Measurements from ENCODE around the gene RNFT2.
"Not testable (repeated sequence)": the region's sequence is repeated elsewhere in the genome, so short reads cannot be mapped to it uniquely, and the experiment has no call there.

The RNFT2 gene

DNA sequence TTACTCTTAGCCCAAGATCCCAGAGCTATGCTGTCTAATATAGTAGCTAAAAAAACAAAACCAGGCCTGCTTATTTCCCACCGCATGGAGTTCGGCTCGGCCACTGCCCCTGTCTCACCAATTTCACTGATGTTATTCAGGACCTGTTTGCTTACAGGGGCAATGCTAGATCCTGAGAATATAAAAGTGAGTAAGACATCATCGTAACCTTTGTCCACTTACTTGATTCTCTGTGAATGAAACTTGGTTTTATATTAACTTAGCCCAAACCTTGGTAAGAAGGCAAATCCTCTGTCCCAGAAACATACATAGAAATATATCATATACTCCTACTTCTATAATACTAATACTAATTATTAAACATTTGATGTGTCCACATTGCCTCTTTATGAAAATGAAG, 56.6 kb downstream of the RNFT2 start:
- no peak for DNase-seq

DNA sequence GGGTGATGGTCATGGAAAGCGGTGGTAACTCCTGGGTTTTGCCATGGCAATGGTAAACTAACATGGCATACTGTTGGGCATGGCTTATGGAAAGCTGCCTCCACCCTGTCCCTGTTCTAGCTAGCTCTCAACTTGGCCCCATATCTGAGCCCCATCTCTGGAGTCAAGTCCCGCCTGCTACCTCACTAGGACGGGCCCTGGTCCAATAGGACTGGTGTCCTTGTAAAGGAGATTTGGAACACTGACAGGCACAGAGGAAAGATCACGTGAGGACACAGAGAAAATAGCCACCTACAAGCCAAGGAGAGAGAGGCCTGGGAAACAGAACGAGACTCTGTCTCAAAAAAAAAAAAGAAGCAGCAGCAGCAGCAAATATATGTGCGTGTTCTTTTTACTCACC, 59.8 kb downstream of the RNFT2 start:
- DNase-seq: no peak

DNA sequence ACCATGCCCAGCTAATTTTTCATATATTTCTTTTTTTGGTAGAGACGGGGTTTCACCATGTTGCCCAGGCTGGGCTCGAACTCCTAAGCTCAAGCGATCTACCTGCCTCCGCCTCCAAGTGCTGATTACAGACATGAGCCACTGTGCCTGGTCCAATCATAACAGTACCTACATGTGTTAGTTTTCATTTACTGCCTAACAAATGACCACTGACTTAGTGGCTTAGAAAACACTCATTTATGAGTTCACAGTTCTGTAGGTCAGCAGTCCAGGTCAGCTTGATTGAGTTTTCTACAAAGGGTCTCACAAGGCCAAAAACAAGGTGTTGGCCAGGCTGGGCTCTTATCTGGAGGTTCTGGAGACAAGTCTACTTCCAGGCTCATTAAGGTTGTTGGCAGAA, 60.6 kb downstream of the RNFT2 start:
- DNase-seq: no peak

DNA sequence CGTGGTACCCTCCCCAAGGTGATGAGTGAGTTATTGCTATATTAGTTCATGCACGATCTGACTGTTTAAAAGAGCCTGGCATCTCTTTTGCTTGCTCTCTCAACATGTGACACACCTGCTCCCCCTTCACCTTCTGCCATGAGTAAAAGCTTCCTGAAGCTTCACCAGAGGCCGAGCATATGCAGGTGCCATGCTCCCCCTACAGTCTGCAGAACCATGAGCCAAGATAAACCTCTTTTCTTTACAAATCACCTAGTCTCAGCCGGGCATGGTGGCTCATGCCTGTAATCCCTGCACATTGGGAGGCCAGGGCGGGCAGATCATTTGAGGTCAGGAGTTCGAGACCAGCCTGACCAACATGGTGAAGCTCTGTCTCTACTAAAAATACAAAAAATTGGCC, 61.8 kb downstream of the RNFT2 start:
- no peak for DNase-seq

DNA sequence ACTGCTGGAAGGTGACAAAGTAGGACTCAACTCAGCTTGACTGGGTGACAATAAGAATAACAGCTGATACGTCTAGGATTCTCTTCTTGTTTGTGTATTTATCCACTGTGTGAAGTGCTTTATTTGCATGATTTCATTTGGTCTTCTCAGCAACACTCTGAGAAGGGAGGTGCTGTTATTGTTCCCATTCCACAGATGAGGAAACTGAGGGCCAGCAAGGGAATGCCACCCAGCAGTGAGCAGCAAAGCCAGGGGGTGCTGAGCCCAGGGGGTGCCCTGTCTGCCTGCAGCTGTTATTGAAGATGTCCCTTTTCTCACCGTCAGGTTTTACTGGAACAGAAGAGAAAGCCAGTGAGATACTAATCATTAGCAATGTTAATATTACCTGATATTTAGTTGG, 62.8 kb downstream of the RNFT2 start:
- DNase-seq: no peak

DNA sequence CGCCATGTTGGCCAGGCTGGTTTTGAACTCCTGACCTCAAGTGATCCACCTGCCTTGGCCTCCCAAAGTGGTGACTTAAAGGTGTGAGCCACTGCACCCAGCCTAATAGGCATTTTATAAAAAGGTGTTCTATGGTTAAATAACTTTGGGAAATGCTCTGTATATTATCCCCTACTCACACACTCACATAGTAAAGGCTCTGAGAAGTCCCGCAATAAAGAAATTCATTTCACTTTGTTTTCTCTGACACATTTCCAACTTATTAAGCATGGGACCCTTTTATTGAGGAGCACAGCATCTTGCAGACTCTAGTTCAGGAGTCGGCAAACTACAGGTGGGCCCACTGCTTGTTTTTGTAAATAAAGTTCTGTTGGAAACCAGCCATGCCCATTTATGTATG, 63.9 kb downstream of the RNFT2 start:
- DNase-seq: no peak

DNA sequence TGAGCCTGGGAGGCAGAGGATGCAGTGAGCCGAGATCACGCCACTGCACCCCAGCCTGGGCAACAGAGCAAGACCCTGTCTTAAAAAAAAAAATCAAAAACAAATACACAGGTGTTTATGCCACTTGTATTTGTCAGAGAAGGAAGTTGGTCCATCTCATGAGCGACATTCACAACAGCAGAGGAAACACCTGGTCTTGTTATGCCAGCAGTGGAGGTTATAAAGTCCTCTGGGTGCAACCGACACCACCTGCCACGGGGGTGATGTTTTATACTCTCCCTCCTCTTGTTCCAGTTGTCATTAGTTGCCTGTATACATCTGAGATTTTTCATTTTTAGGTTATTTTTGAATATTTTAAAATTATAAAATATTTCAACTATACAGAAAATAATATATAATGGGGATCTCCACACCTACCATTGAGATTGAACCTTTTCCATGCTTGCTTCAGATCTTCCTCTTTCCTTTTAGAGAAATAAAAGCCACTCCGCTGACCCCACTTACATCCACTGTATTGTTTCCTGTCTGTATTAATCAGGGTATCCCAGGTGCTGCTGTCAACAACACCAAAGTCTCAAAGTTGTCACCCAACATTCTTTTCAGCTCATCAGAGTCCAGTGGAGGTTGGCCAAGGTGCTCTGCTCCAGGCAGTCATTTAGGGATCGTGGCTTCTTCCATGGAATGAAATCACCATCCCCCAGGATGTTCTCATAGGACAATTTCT, 65.1 kb downstream of the RNFT2 start:
- no peak for DNase-seq

DNA sequence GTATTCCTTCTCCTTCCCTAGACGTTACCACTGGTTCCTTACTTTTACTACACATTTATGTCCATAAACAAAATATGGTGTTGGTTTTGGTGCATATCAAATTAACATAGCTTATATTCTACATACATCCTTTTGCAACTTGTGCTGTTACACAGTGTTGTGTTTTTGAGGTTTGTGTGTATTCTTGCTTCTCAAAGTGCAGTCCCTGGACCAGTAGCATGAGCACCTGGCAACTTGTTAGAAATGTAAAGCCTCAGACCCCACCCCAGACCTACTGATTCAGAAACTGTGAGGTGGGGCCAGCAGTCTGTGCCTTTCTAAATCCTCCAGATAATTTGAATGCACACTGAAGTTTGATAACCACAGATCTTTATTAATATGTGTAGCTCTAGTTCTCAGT, 65.9 kb downstream of the RNFT2 start:
- DNase-seq: no peak

DNA sequence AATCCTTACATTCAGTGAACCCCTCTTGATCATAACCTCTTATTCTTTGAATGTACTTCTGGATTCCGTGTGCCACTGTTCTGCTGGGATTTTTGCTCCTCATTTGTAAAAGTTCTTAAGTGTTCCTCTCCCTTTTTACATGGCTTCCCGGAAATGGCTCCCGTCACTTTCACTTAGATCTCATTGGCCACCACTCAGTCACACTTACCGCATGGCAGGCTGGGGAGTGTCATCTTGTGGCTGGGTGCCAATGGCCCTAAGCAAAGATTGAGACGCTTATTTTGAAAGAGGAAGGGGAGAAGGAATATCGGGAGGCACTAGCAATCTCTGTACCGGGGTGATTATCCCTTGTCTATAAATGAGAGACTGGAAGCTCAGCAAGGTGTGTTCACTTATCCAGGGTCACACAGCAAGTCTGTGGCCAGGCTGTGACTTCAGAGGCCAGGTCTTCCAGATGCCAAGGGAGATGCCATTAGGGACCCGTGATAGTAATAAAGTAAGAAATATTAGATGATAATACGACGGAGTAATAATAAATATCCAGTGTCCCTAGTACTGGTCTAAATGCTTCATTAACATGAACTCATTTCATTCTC, 68.8 kb downstream of the RNFT2 start:
- no peak for DNase-seq

DNA sequence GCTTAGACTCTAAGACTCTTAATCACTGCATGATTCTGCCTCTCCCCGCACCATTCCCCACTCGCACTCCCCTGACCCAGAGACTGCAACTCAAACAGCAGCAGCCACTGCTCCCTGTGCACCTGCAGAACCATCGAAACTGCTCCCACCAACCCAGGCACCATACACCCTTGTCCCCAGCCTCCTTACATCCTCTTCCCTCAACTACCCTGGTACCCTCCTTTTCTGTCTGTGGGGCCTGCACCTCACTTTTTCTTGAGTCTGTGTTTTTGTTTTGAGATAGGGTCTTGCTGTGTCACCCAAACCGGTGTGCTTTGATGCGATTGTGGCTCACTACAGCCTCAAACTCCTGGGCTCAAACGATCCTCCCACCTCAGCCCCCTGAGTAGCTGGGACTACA, 69.4 kb downstream of the RNFT2 start:
- no peak for DNase-seq

DNA sequence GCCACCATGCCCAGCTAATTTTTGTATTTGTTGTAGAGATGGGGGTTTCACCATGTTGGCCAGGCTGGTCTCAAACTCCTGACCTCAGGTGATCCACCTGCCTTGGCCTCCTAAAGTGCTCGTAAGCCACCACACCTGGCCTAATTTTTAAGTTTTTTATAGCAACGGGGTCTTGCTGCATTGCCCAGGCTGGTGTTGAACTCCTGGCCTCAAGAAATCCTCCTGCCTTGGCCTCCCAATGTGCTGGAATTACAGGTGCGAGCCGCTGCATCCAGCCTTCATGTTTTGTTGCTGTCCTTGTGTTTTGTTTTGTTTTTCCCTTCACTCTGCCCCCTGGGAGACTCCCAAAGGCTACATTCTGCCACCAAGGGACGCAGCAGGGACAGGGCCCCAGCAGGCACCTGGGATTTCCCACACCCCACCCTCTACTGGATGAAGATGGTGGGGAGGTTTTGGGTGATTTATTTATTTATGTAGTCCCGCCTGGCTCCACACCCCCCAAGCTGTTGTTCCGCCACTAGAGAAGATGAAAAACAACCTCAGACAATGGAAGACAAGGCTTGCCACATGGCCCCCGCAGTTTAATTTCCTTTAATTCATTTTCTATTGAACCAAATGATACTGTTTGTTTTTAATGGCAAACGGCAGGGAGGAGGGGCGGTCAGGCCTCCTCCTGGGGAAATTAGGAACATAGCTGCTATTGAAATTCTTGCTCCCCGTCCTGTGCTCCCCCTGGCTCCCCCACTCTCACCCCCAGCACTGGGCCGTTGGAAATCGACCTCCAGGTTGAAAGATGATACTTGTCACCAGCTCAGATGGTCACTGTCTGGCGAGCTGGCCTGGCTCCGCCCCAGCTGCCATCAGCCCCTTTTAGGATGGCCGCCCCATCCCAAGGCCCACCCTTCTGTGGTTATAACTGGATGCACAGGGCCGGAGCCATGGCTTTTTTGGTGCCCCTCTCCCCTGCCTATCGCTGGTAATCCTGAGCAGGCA, 70.3 kb downstream of the RNFT2 start:
- no peak for DNase-seq

DNA sequence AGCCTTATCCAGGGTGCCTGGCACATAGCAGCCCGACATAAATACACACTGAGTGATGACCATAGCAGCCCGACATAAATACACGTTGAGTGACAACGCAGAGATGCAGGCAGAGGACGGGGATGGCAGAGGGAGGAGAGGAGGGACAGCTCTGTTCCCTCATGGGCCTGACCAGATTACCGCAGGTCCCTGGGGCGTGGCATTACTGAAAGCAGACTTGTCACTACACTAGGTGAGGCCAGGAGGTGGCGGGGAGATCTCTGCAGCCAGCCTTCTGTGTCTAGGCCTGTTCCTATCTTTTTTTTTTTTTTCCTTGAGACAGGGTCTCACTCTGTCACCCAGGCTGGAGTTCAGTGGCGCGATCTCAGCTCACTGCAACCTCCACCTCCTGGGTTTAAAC, 74.1 kb downstream of the RNFT2 start:
- DNase-seq: no peak

DNA sequence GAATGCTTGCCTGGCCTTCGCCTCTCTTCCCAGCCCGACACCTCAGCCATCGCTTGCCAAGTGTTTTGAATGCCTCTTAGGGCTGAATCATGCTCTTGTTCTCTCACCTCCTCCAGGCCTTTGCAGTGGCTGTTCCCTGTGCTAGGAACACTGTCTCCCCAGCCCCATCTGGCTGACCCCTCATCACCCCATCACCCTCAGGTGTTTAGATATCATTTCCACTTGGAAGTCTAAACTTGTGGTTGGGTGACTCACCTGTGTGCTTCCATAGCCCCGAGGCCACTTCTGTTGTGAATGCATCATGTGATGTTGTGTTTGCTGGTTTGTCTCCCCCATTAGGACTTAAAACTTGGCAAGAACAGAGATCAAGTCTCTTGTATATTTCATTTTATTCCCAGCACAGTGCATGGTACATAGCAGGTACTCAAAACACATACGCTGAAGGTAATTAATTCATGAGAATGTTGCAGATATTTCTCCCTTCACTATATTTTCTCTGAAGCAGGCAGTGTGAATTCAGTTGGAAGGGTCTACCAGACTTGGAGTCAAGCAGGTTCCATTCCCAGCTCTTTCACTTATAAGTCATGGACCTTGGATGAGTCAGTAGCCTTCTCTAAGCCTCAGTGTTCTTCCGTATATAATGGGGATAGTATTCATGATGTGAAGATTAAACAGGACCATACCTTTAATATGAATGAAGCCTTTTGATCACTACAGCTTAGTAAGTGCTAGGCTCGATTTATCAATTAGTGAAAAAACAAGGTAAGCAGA, 75.3 kb downstream of the RNFT2 start:
- DNase-seq: no peak

DNA sequence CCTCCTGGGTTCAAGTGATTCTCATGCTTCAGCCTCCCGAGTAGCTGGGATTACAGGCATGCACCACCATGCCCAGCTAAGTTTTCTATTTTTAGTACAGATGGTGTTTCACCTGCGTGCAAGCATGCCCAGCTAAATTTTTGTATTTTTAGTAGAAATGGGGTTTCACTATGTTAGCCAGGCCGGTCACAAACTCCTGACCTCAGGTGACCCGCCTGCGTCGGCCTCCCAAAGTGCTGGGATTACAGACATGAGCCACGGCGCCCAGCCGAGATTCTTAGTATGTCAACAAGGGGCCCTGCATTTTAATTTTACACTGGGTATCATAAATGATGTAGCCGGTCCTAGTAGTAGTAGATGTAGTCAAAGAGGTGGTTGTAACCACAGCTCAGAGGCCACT, 76.7 kb downstream of the RNFT2 start:
- DNase-seq: not testable (repeated sequence)

DNA sequence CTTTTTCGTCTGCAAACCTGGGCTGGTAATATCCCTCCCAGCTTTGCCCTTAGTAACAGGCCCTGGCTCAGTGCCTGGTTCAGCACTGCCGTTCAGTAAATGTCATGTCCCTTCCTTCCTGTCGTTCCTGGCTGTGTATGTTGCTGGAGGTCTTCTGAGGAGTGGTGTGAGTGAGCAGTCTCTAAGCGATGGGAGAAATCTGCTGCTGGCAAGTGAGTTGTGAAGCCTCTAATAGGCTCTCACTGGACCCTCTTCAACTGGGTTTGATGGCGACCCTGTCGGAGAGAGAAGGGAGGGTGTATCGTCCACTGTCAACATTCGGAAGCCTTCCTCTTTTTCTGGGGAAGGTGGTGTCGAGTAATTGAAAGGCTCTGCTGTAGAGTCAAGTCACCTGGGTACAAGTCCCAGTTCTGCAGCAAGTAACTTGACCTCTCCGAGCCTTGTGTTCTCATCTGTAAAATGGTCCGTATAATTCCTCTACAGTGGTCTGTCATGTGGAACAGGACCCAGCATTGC, 80.3 kb downstream of the RNFT2 start:
- peak in 9 of 56 donors; percentile 1 to 30 (median 5) for DNase-seq

DNA sequence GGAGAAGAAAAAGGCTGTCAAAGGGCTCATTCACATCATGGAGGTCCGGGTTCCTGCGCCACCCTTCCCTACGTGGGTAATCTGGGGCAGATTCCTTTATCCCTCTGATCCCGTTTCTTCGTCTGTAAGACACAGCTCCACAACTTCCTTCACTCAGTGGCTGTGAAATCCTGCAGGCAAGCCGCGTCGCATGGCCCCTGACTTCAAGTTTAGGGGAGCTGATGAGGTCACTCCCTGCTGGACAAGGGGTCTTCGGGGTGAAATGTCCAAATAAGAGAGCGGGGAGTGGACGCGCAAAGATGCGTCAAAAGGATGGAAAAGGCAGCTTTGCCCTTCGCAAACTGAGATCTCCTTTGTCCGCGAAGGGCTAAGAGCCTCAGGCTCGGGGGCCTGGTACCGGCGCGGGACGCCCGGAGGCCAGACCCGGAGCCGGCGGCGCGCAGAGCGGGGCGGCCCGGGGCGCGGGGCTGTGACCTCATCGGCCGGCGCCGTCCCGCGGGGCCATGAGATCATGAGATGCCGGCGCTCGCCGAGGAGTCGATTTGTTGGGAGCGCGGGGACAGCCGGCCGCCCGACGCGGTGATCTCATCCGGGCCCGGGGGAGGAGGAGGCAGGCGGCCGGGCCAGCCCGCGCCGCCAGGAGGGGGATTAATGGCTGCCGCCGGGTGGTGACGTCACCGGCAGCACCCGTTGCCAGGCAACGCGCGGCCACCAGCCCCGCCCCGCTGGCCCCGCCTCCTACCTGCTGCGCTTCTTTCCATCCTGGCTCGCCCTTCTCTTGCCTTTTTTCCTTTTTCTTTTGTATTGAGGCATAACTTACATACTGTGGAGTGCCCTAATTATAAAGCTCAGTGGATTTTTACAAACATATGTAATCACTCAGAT, 81.1 kb downstream of the RNFT2 start:
- peak in 55 of 56 donors; percentile 41 to 95 (median 85) for DNase-seq

DNA sequence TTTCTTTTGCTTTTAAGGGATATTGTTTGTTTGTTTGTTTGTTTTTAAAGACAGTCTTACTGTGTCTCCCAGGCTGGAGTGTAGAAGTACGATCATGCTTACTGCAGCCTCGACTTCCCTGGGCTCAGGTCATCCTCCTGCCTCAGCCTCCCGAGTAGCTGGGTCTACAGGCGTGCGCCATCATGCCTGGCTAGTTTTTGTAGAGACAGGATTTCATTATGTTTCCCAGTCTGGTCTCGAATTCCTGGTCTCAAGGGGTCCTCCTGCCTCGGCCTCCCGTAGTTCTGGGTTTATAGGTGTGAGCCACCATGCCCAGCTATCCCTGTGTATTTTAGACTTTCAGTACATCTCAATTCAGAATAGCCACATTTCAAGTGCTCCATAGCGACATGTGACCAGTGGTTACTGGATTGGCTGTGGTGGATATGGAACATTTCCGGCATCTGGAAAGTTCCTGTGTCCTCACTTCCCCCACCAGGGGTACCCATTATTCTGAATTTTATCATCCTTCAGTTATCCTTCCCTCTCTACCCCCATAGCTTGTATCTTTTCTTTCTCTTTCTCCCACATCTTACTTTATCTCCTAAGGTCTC, 82.0 kb downstream of the RNFT2 start:
- DNase-seq: peak in 2 of 56 donors; percentile 1

DNA sequence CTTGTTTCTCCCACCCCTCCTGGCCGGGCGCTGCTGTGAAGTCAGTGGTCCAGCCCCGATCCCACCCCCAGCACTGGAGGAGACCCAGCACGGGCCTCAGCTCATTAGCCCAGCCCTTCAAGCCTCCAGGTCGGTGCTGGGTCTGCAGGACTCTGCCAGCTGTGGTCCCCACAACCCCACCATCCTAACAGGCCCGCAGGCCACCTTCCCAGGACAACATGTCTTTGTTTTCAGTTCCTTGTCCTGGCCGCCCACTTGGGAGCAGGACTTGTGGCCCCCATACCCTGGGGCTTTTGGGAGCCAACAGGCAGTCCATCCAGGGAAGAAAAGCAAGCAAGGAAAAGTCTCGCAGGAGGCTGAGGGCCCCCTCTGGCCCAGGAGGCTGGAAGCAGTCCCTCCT, 83.2 kb downstream of the RNFT2 start:
- no peak for DNase-seq

DNA sequence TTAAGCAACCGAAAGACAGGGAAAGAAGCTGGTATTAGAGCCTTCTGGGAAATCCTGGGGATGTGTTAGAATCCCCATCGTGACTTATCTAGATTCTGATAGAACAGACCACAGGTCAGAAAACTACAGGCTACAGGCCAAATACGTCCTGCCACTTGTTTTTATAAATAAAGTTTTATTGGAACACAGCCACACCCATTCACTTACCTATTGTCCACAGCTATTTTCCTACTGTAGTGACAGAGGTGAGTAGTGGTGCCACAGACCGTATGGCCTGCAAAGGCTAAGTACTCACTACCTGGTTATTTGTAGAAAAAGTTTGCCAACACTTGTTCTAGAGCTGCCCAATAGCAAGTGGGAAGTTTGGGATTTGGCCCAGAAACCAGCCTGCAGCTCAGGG, 89.3 kb downstream of the RNFT2 start:
- DNase-seq: no peak

DNA sequence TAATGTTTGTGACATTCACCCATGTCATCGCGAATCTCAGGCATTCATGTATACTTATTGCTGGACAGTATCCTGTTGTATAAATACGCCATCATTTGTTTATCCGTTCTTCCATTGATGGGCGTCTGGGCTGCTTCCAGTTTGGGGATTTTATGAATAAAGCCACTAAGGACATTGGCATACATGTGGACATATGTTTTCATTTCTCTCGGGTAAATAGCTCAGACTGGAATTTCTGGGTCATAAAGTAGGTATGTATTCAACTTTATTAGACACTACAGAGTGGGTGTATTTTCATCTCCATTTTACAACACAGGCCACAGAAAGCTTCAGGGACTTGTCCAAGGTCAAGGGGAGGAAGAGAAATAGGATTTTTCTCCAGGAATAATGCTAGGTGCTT, 94.2 kb downstream of the RNFT2 start:
- no peak for DNase-seq

Data from nucleus accumbens (tissue), 56 donors.